Measurements from ENCODE around the gene SLC24A4.

SLC24A4 gene

GRCh38 chr14:92407410-92407809, 84.4 kb downstream of the SLC24A4 start:
- no peak for DNase-seq

- no peak for DNase-seq
Observed at GRCh38 chr14:92409043-92409442, 86.1 kb downstream of the SLC24A4 start.

- DNase-seq = no peak
Observed at GRCh38 chr14:92411135-92411534, 88.2 kb downstream of the SLC24A4 start.

- no peak for DNase-seq
Observed at GRCh38 chr14:92411941-92412340, 89.0 kb downstream of the SLC24A4 start.

GRCh38 chr14:92412912-92413311, 89.9 kb downstream of the SLC24A4 start:
- no peak for DNase-seq

- DNase-seq = no peak
Observed at GRCh38 chr14:92413379-92413778, 90.4 kb downstream of the SLC24A4 start.

- no peak for DNase-seq
Observed at GRCh38 chr14:92414690-92415445, 91.9 kb downstream of the SLC24A4 start.

- no peak for DNase-seq
Observed at GRCh38 chr14:92415969-92416368, 93.0 kb downstream of the SLC24A4 start.

- no peak for DNase-seq
Observed at GRCh38 chr14:92416544-92416943, 93.6 kb downstream of the SLC24A4 start.

- no peak for DNase-seq
Observed at GRCh38 chr14:92417759-92418158, 94.8 kb downstream of the SLC24A4 start.

GRCh38 chr14:92421751-92422150, 98.8 kb downstream of the SLC24A4 start:
- no peak for DNase-seq

- no peak for DNase-seq
Observed at GRCh38 chr14:92425101-92425500, 102.1 kb downstream of the SLC24A4 start.

- DNase-seq = no peak
Observed at GRCh38 chr14:92426237-92426636, 103.3 kb downstream of the SLC24A4 start.

GRCh38 chr14:92427096-92427495, 104.1 kb downstream of the SLC24A4 start:
- DNase-seq = no peak

- DNase-seq = no peak
Observed at GRCh38 chr14:92430686-92431085, 107.7 kb downstream of the SLC24A4 start.

- DNase-seq = no peak
Observed at GRCh38 chr14:92431199-92431725, 108.3 kb downstream of the SLC24A4 start.

- DNase-seq = no peak
Observed at GRCh38 chr14:92433407-92433806, 110.4 kb downstream of the SLC24A4 start.

GRCh38 chr14:92435154-92435553, 112.2 kb downstream of the SLC24A4 start:
- DNase-seq = no peak

- no peak for DNase-seq
Observed at GRCh38 chr14:92436115-92436776, 113.3 kb downstream of the SLC24A4 start.

- no peak for DNase-seq
Observed at GRCh38 chr14:92437309-92437708, 114.3 kb downstream of the SLC24A4 start.

GRCh38 chr14:92437729-92438285, 114.8 kb downstream of the SLC24A4 start:
- DNase-seq = no peak

GRCh38 chr14:92439537-92440344, 116.8 kb downstream of the SLC24A4 start:
- no peak for DNase-seq

- DNase-seq = no peak
Observed at GRCh38 chr14:92440345-92441003, 117.5 kb downstream of the SLC24A4 start.

Measured in activated CD4-positive, CD25-positive, alpha-beta regulatory T cell (primary cell).